Esophagus squamous epithelium (tissue), 5 donors: ENCODE results near the gene SETBP1. TPM values are rescaled to one million over a fixed set of nuclear protein-coding genes. Genes with fewer than 3 reads are reported as not detected.

Experiments
- DNase-seq: peaks from one replicate; lab custom pipeline; 2025; lab: John Stamatoyannopoulos, UW
- H3K27ac ChIP-seq, 4 donors: fragments of 200-600 bp; sonication (generic); one replicate each; pipeline ENCODE4 v1.5.1; 2016 to 2019; ENCODE audit warnings: mild to moderate bottlenecking in 1 of 4
- H3K27me3 ChIP-seq, 4 donors: fragments of 200-600 bp; sonication (generic); 1 replicate in 3 of 4; 2 replicates in 1 of 4; pipeline versions ENCODE4 v1.5.1 to v1.6.0; 2017 to 2021; ENCODE audit warnings: antibody characterized with exemption in 1 of 4
- H3K36me3 ChIP-seq, 3 donors: fragments of 200-600 bp; sonication (generic); one replicate each; pipeline ENCODE4 v1.5.1; 2016 to 2019
- H3K4me1 ChIP-seq, 3 donors: fragments of 200-600 bp; sonication (generic); one replicate each; pipeline ENCODE4 v1.5.1; 2017 to 2019
- H3K4me3 ChIP-seq, 4 donors: fragments of 200-600 bp; sonication (generic); 1 replicate in 3 of 4; 2 replicates in 1 of 4; pipeline ENCODE4 v1.5.1; 2016 to 2019; ENCODE audit warnings: mild to moderate bottlenecking in 2 of 4, moderate library complexity in 1 of 4
- H3K9me3 ChIP-seq, 3 donors: fragments of 200-600 bp; sonication (generic); one replicate each; pipeline ENCODE4 v1.5.1; 2016 to 2019
- CTCF ChIP-seq, 6 experiments: fragments of 450-650 bp in 4 of 6; fragments of 200-600 bp in 2 of 6; sonication (generic) in 2 of 6; IDR thresholded peaks; one replicate each; pipeline ENCODE4 v1.5.1; 2016 to 2019; ENCODE audit warnings: antibody characterized with exemption in 6 of 6, mild to moderate bottlenecking in 4 of 6, moderate library complexity in 4 of 6
- POLR2A ChIP-seq, 4 donors: fragments of 450-650 bp; IDR thresholded peaks; one replicate each; pipeline ENCODE4 v1.6.1; 2017; ENCODE audit warnings: antibody characterized with exemption in 4 of 4, mild to moderate bottlenecking in 4 of 4, moderate library complexity in 3 of 4
- WGBS, 2 donors: methylation state at CpG; one replicate each; pipeline ENCODE4 v1.1.5; 2018; 5-methylcytosine and 5-hydroxymethylcytosine counted together
- intact Hi-C: fragments of 100-400 bp; cut with DNase I; formaldehyde crosslinking; loops from one replicate; pipeline ENCODE4 v1.15.0; 2022
- total RNA-seq, 4 donors: library from RNA; depleted of rRNA; stranded (reverse); fragments of >200 nt; gene quantifications; one replicate each; pipeline ENCODE4 v1.1.0, GENCODE V29; 2016
- donor health status: DM: yes; HTN: yes; CAD: no.

Gene SETBP1
- total RNA-seq, 4 donors from 2014 or later = 2.6 to 18.5 (median 6.4) TPM

DNA sequence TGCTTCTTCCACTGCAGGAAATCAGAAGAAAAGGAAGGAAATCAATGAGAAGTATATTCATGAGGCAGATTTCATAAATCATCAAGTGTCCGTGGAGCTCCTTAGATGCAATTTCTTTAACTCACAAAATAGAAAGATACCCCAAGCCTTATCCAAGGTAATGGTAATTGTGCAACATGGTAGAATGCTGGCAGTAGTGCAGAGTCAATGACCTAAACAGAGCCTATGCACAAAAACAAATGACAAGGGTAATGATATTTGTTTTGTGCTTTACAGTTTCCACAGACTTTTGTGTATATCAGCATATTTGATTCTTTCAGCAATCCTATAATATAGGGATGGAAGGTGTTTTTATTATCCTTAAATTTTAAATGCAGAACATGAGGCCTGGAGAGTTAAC lies 102.7 kb downstream of the SETBP1 start:
- TF ChIP-seq POLR2A (IDR thresholded peaks at IDR 0.05) (no peak), CTCF (IDR thresholded peaks at IDR 0.05) (no peak)
- no peak overlapping the region for H3K4me3 ChIP-seq
- WGBS, 2 donors = 79 to 85% methylated on average over 1 of the region's 1 CpG
- no peak overlapping the region for H3K27ac ChIP-seq
- peaks cover 0 to 35% (median 10%) of the 10 kb centered on the region in 3 donors for H3K4me1 ChIP-seq
- H3K9me3 ChIP-seq = no peaks in the 10 kb centered on the region
- no peaks in the 10 kb centered on the region for H3K27me3 ChIP-seq
- intact Hi-C loops = no loop called here
- H3K36me3 ChIP-seq = no peaks in the 10 kb centered on the region
- no peak for DNase-seq

DNA sequence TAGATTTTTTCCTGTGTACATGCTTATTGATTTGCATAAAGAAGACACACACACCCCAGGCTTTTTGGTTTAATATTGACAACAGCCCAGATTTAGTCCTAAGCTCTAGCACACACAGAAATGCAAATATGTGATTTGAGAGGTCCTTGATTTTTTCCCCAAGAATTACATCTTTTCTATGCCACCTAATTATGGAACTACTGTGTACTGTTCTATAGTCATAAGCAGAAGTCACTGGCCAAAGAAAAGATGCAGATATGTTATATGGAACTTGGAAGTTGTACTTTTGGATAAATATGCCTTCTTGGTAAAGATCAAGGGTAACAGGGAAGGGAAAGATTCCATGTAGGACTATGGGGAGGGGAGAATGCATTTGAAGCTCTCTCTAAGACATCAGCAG lies 105.6 kb downstream of the SETBP1 start:
- no peaks in the 10 kb centered on the region for H3K27me3 ChIP-seq
- no peaks in the 10 kb centered on the region for H3K36me3 ChIP-seq
- TF ChIP-seq CTCF (IDR thresholded peaks at IDR 0.05) = no peak
- TF ChIP-seq POLR2A (IDR thresholded peaks at IDR 0.05) = no peak
- intact Hi-C loops = no loop called here
- peak overlapping the region in 1 of 4 donors; percentile 37 for H3K4me3 ChIP-seq
- no peak overlapping the region for H3K27ac ChIP-seq
- DNase-seq = no peak
- H3K4me1 ChIP-seq = peaks cover 5 to 45% (median 15%) of the 10 kb centered on the region in 3 donors
- no peaks in the 10 kb centered on the region for H3K9me3 ChIP-seq

GRCh38 chr18:44786688-44787087 lies 106.0 kb downstream of the SETBP1 start:
- TF ChIP-seq CTCF (IDR thresholded peaks at IDR 0.05) = no peak
- no peaks in the 10 kb centered on the region for H3K27me3 ChIP-seq
- H3K9me3 ChIP-seq = no peaks in the 10 kb centered on the region
- peak overlapping the region in 1 of 4 donors; percentile 4 for H3K27ac ChIP-seq
- peak overlapping the region in 1 of 4 donors; percentile 37 for H3K4me3 ChIP-seq
- WGBS, 2 donors = 67 to 74% methylated on average over 6 of the region's 6 CpGs
- H3K36me3 ChIP-seq = no peaks in the 10 kb centered on the region
- intact Hi-C loops = no loop called here
- peaks cover 5 to 47% (median 13%) of the 10 kb centered on the region in 3 donors for H3K4me1 ChIP-seq
- no peak for DNase-seq

- Histone ChIP-seq H3K36me3 (no peaks in the 10 kb centered on the region), H3K9me3 (no peaks in the 10 kb centered on the region), H3K4me3 (no peak overlapping the region), H3K27me3 (no peaks in the 10 kb centered on the region), H3K4me1 (peaks cover 5 to 52% (median 18%) of the 10 kb centered on the region in 3 donors), H3K27ac (no peak overlapping the region)
- no peak for DNase-seq
- WGBS, 2 donors = 83 to 94% methylated on average over 1 of the region's 1 CpG
- no peak for TF ChIP-seq CTCF (IDR thresholded peaks at IDR 0.05)
- no peak for TF ChIP-seq POLR2A (IDR thresholded peaks at IDR 0.05)
- intact Hi-C loops = no loop called here
These were observed 107.6 kb downstream of the SETBP1 start for GRCh38 chr18:44788334-44788733.

- WGBS, 2 donors = 26 to 42% methylated on average over 4 of the region's 4 CpGs
- no peak for DNase-seq
- Histone ChIP-seq H3K4me1 (peaks cover 5 to 55% (median 19%) of the 10 kb centered on the region in 3 donors), H3K9me3 (no peaks in the 10 kb centered on the region), H3K36me3 (no peaks in the 10 kb centered on the region), H3K27me3 (no peaks in the 10 kb centered on the region), H3K4me3 (peak overlapping the region in 1 of 4 donors; percentile 3), H3K27ac (peak overlapping the region; percentile 16 to 68 (median 56))
- no peak for TF ChIP-seq POLR2A (IDR thresholded peaks at IDR 0.05)
- TF ChIP-seq CTCF (IDR thresholded peaks at IDR 0.05) = no peak
- intact Hi-C loops = no loop called here
These were observed 109.0 kb downstream of the SETBP1 start for GRCh38 chr18:44789710-44790109.
